Measurements from ENCODE around the gene ZNF592. TPM values are rescaled to one million over a fixed set of nuclear protein-coding genes. Genes with fewer than 3 reads are reported as not detected.
A peak's percentile ranks its signal among the peaks of the same experiment; 100 is the strongest.

ZNF592 gene
- total and polyA plus RNA-seq, 2 of the 13 experiments (the other 11 are each of a cell fraction or from before 2014, with no cell fraction given) = 8.2 to 9.8 TPM

DNA sequence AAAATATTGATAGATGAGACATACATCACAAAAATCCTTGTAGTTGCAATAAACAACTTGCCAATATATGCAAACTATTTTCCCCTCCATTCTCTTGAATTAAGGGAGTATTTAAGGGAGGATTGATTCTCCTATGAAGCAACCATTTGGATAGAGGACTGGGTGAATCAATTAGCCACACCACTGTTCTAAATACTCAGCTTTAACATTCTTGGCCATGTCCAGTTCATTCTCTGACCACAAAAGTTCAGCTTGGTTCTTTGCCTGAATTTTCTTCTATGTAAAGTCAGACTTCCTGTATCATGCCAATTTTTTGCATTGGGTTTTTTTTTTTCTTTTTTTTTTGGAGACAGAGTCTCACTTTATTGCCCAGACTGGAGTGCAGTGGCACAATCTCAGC, 16.6 kb upstream of the ZNF592 start:
- Histone ChIP-seq H3K4me3 (replicated peaks in 1 of 3; ENCODE audit: insufficient read depth in 1 of 3, low read depth in 2 of 3, low read length in 3 of 3) (no peak overlapping the region), H3K27me3 (ENCODE audit: control insufficient read depth in 1 of 2, insufficient read depth in 2 of 2, low read length in 2 of 2) (no peaks in the 10 kb centered on the region), H2AFZ (ENCODE audit: low read length) (no peak overlapping the region), H4K20me1 (ENCODE audit: insufficient read depth, low read length) (no peaks in the 10 kb centered on the region), H3K27ac (ENCODE audit: extremely low read length, insufficient read depth, low read length) (no peak overlapping the region), H3K4me2 (ENCODE audit: low read depth, low read length) (no peak overlapping the region), H3K9me3 (ENCODE audit: low read length) (no peaks in the 10 kb centered on the region), H3K4me1 (ENCODE audit: insufficient read depth, low read length) (peaks cover 32% of the 10 kb centered on the region), H3K79me2 (ENCODE audit: insufficient read depth, low read length) (no peaks in the 10 kb centered on the region), H3K36me3 (replicated peaks in 1 of 2; ENCODE audit: control insufficient read depth in 1 of 2, insufficient read depth in 2 of 2, low read length in 2 of 2) (no peaks in the 10 kb centered on the region), H3K9ac (ENCODE audit: insufficient read depth, low read depth, low read length) (no peak overlapping the region)
- DNase-seq (ENCODE audit: low spot score) (no peak), FAIRE-seq (no peak), ATAC-seq (no peak)
- no TSS peak for BruUV-seq (replicated peaks)
- no peak for TF ChIP-seq LCORL (IDR thresholded peaks at IDR 0.05)
- no peak for TF ChIP-seq LCORL (CRISPR knock-in tag; IDR thresholded peaks at IDR 0.05)
- no peak for TF ChIP-seq ARNT (IDR thresholded peaks at IDR 0.05)
- TF ChIP-seq JUNB (CRISPR knock-in tag; IDR thresholded peaks at IDR 0.05; ENCODE audit: borderline replicate concordance) = no peak
- TF ChIP-seq ZNF792 (CRISPR knock-in tag; IDR thresholded peaks at IDR 0.05) = no peak
- TF ChIP-seq GABPA (IDR thresholded peaks at IDR 0.05; ENCODE audit: low read depth, low read length) = no peak
- TF ChIP-seq GABPA (CRISPR knock-in tag; IDR thresholded peaks at IDR 0.05; ENCODE audit: low read depth) = no peak
- no peak for TF ChIP-seq ZBTB3 (CRISPR knock-in tag; IDR thresholded peaks at IDR 0.05; ENCODE audit: borderline replicate concordance, low read depth)
- TF ChIP-seq CHD2 (IDR thresholded peaks at IDR 0.05; ENCODE audit: low read depth, low read length) = no peak
- in situ Hi-C loops (cut with HindIII; ENCODE audit: extremely low pct_ligation_motif_present, low pct_unique_long_range_greater_than_20kb) (no loop called here), intact Hi-C loops (cut with micrococcal nuclease; ENCODE audit: unreplicated experiment) (no loop called here)
- CTCF ChIA-PET (ENCODE audit: low intra/inter-chr PET ratio, low total read pairs) = no interaction called here
- POLR2A ChIA-PET = interaction anchor here (1.6 to 2.2 kb wide), 2 partner anchors 16 to 181 kb away, joined by 4 to 6 read pairs; partner anchors contain the start of gene SEC11A

DNA sequence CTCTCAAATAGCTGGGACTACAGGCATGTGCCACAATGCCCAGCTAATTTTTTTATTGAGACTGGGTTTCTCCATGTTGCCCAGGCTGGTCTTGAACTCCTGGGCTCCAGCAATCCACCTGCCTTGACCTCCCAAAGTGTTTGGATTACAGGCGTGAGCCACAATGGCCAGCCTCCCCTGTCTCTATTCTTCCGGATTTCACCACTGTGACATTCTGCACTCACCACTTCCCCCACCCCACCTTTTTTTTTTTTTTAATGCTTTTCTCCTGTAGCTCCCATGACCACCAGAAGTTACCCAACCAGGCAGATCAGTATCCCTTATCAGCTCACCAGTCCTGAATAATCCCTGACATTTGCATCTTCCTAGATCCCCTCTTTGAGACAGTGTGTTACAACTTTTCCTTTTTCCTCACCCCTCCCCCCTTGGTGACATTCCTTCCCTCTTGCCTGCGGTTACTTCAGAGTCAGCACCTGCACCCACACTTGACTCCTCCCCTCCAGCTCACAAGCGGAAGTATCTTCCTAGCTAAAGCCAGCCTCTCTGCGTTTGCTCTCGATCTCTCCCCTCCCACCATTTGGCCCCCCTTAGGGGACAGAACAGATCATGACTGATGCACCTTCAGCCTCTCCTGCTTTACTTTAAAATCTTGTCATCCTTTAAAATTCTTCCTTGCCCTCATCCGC, 13.5 kb upstream of the ZNF592 start:
- Histone ChIP-seq H2AFZ (ENCODE audit: low read length) (no peak overlapping the region), H3K9ac (ENCODE audit: insufficient read depth, low read depth, low read length) (no peak overlapping the region), H3K9me3 (ENCODE audit: low read length) (no peaks in the 10 kb centered on the region), H3K27ac (ENCODE audit: extremely low read length, insufficient read depth, low read length) (peak overlapping the region; percentile 17), H3K79me2 (ENCODE audit: insufficient read depth, low read length) (no peaks in the 10 kb centered on the region), H4K20me1 (ENCODE audit: insufficient read depth, low read length) (no peaks in the 10 kb centered on the region), H3K27me3 (ENCODE audit: control insufficient read depth in 1 of 2, insufficient read depth in 2 of 2, low read length in 2 of 2) (no peaks in the 10 kb centered on the region), H3K4me3 (replicated peaks in 1 of 3; ENCODE audit: insufficient read depth in 1 of 3, low read depth in 2 of 3, low read length in 3 of 3) (peak overlapping the region in 1 of 3 experiments; percentile 19; a peak in 1 of 6 replicates), H3K4me2 (ENCODE audit: low read depth, low read length) (peak overlapping the region; percentile 58), H3K4me1 (ENCODE audit: insufficient read depth, low read length) (peaks cover 25% of the 10 kb centered on the region), H3K36me3 (replicated peaks in 1 of 2; ENCODE audit: control insufficient read depth in 1 of 2, insufficient read depth in 2 of 2, low read length in 2 of 2) (no peaks in the 10 kb centered on the region)
- POLR2A ChIA-PET = interaction anchor here (0.6 to 3.7 kb wide), 7 partner anchors 13 to 96 kb away, joined by 3 to 31 read pairs (median 5); partner anchors contain the start of genes SEC11A and WDR73
- WGBS (ENCODE audit: low lambda C conversion rate) = 29% methylated on average over 7 of the region's 7 CpGs
- BruUV-seq (replicated peaks) = no TSS peak
- CTCF ChIA-PET (ENCODE audit: low intra/inter-chr PET ratio, low total read pairs) = no interaction called here
- in situ Hi-C loops (cut with HindIII; ENCODE audit: extremely low pct_ligation_motif_present, low pct_unique_long_range_greater_than_20kb) = no loop called here
- peak; percentile 56 for DNase-seq (ENCODE audit: low spot score)
- peak; percentile 70 for ATAC-seq
- peak; percentile 75 for FAIRE-seq
- intact Hi-C loops (cut with micrococcal nuclease; ENCODE audit: unreplicated experiment) = no loop called here
- no peak for TF ChIP-seq FLYWCH1 (CRISPR knock-in tag; IDR thresholded peaks at IDR 0.05)
- TF ChIP-seq KDM3A (CRISPR knock-in tag; IDR thresholded peaks at IDR 0.05; ENCODE audit: low read depth) = no peak
- 0 out of 2 replicates have a peak, but pooled peaks have one; percentile 33 for TF ChIP-seq ELF3 (CRISPR knock-in tag; IDR thresholded peaks at IDR 0.05)
- no peak for TF ChIP-seq PAX8 (CRISPR knock-in tag; IDR thresholded peaks at IDR 0.05; ENCODE audit: borderline replicate concordance)
- peak; percentile 13; the same call in 1 of the 2 replicates for TF ChIP-seq TCF7 (IDR thresholded peaks at IDR 0.05; ENCODE audit: low read depth)
- no peak for TF ChIP-seq GABPA (IDR thresholded peaks at IDR 0.05; ENCODE audit: low read depth, low read length)
- TF ChIP-seq GABPA (CRISPR knock-in tag; IDR thresholded peaks at IDR 0.05; ENCODE audit: low read depth) = 0 out of 2 replicates have a peak, but pooled peaks have one; percentile 20
- TF ChIP-seq, protein P1, sequence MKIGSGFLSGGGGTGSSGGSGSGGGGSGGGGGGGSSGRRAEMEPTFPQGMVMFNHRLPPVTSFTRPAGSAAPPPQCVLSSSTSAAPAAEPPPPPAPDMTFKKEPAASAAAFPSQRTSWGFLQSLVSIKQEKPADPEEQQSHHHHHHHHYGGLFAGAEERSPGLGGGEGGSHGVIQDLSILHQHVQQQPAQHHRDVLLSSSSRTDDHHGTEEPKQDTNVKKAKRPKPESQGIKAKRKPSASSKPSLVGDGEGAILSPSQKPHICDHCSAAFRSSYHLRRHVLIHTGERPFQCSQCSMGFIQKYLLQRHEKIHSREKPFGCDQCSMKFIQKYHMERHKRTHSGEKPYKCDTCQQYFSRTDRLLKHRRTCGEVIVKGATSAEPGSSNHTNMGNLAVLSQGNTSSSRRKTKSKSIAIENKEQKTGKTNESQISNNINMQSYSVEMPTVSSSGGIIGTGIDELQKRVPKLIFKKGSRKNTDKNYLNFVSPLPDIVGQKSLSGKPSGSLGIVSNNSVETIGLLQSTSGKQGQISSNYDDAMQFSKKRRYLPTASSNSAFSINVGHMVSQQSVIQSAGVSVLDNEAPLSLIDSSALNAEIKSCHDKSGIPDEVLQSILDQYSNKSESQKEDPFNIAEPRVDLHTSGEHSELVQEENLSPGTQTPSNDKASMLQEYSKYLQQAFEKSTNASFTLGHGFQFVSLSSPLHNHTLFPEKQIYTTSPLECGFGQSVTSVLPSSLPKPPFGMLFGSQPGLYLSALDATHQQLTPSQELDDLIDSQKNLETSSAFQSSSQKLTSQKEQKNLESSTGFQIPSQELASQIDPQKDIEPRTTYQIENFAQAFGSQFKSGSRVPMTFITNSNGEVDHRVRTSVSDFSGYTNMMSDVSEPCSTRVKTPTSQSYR (CRISPR knock-in tag; IDR thresholded peaks at IDR 0.05; ENCODE audit: borderline replicate concordance) = peak; percentile 87
